ENCODE results near the gene PDIA6. TPM values are rescaled to one million over a fixed set of nuclear protein-coding genes. Genes with fewer than 3 reads are reported as not detected.
A peak's percentile ranks its signal among the peaks of the same experiment; 100 is the strongest.
"Not testable (repeated sequence)": the region's sequence is repeated elsewhere in the genome, so short reads cannot be mapped to it uniquely, and the experiment has no call there.

PDIA6 gene
- total RNA-seq, 1 donor from 2014 or later, result 472 TPM

DNA sequence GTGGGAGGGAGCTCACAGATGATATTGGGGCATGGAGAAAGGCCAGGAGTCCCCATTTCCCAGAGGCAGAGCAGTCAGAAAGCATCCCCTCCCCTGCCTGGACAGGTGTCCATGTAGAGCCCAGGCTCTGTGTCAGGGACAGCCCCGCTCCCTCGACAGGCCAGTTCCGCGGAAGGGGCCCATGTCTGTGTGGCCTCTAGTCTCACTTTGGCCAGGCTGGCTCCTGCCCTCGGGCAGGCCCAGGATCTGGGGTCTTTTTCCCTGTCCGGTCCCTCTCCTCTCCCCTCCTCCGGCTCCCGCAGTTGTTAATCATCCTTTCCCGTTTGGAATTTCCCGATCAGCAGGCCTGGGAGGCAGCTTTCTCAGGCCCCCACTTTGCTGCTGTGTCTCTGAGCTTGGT, 20.4 kb upstream of the PDIA6 start:
- DNase-seq (ENCODE audit: low read depth), result no peak

DNA sequence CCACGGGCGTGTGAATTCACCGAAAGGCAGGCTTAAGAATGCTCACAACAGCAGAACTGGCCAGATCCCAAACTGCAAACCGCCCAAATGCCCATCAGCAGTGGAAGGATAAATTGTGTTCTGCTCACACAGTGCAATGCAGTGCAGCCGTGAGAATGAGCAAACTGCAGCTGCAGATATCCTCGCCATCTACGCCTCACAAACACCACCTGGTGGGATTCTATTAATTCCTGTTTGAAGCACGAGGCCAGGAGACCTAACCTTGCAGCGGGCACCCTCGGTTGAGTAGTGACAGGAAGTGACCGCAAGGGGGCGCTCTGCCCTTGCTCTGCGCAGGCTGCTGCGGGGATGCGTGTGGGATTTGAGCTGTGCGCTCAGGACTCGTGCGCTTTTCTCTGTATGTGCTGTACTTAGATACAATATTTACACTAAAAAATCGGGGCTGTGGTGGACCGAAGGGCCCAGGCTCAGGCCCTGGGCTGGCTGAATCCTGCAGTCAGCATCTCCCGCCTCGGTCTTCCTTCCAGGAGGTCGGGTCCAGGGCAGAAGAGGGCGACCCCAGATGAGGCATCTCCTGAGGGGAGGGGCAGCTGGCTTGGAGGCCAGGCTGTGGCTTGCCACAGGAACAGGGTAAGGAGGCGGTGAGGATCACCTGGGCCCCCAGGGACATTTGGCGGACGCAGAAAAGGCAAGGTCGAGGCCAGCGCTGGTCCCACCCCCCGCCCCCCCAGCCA, 19.8 kb upstream of the PDIA6 start:
- DNase-seq (ENCODE audit: low read depth), result peak; percentile 78

DNA sequence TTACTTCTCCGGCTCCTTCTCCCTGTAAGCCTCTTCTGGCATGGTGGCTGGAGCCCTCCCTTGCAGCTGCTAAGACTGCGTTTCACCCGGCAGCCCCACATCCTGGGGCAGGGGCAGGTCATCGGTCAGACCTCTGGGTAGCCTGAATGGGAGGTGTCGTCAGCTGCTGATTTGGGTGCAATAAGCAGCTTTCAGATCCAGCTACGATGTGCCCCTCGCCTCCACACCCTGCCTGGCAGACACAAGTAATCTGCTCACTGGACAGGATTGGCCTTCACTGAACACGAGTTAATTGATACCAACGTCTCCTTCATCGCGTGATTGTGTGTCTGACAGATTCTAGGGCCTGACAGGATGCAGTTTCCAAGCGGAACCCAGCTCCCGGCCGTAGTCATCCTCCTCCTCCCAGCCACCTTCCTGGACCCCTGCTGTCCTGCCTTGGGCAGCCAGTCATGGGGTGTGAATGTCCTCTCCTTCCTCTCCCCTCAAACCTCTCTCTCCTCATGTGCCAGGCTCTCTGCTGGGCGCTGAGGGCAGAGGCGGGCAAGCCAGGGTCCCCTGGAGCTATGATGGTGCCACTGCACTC, 18.9 kb upstream of the PDIA6 start:
- peak; percentile 12 for DNase-seq (ENCODE audit: low read depth)

DNA sequence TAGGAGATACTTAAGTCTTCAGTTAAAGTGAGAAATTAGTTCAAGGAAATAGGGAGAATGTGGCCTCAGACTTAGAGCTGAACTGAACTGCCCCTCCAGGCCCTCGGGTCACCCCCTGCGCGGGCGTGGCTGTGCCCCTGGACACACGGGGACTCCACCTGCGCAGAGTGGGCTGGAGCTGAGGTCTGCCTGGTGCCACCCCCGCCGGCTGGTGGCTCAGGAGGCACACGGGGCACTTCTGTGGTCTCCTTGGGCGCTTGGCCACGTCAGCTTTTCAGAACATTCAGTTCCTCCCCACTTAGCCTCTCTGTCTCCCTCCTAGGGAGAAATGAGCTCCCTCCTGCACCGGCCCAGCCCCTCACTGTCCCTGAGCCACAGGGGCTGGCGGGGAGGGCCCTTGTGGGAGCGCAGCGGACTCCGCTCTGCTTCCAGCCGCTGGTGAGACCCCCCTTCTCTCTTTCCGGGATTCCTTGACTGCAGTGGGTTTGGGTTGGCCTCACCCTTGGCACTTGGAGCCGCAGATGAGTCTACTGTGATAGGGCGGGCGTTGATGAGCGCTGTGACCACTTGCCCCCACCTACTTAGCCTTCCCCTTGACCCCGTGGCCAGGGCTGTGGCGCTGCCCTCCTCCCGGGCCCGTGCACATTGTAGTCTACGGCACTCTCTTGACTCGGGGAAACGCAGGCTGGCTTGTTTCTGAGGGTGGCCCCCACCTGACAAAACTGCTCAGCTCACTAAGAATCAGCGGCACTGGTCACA, 18.2 kb upstream of the PDIA6 start:
- no peak for DNase-seq (ENCODE audit: low read depth)

DNA sequence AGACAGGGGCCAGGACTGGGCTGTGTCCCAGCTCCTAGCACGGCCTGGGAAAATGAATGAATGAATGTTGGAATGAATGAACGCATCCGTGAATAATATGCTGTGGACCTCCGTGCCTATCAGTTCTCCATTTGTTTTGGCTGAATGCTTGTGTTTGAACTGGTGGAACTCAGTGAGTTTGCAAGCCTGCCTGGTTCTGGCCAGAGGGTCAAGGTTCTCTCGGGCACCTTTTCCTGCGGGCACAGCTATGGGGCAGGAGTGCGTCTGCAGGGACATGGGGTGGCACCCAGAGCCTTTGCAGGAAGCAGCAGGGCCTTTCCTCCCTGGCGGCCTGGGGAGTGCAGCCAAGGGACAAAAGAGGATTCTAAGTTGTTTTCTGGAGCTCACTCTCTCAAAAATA, 17.6 kb upstream of the PDIA6 start:
- no peak for DNase-seq (ENCODE audit: low read depth)

DNA sequence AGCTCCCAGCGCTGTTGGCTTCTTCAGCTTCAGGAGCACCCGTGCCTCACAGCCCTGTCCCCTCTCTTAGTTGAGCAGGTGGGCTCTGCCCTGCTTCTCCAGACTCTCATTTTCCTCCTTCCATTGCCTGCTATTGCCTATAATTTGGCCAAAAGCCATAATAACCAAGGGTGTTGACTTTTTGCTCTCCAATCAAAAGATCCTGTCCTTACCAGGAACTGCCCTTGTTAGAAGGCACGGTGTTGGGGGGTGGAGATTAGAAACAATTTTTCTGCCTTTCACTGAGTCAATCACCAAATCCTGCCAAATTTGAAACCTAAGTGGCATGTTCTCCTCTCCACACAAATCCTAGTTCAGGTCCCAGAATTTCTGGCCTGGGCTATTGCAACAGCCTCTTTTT, 16.7 kb upstream of the PDIA6 start:
- DNase-seq (ENCODE audit: low read depth), result no peak

DNA sequence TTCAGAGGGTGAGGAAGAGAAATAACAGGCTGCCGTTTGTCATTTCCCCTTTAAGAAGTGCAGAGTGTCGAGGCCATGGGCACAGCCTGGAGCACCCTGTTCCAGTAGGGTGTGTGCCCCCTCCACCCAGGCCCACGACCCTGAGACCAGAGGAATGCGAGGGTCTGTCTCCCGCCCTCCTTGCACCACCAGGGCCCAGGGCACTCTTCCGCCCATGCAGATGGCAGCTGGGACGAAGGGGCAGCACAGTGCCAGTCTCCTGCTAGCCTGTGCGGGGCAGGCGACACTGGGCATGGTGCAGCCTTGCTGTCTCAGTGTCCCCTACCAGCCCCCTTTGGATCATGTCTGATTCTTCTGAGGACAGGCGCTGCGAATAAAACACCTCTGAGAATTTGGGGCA, 15.8 kb upstream of the PDIA6 start:
- DNase-seq (ENCODE audit: low read depth), result no peak

DNA sequence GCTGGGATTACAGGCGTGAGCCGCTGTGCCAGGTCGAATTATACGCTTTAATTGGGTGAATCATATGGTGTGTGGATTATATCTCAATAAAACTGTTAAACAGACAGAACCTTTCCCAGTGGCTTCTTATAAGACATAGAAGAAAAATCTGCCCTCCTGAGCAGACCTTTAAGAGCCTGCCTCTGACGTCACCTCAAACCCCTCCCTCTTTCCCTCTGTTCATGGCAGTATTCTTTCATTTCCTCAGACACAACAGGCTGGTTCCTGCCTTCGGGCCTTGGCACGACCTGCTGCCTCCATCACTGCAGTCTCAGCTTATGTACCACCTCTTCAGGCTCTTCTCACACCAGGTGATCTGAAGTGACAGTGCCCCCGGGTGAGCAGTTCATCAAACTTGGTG, 14.0 kb upstream of the PDIA6 start:
- DNase-seq (ENCODE audit: low read depth), result no peak

DNA sequence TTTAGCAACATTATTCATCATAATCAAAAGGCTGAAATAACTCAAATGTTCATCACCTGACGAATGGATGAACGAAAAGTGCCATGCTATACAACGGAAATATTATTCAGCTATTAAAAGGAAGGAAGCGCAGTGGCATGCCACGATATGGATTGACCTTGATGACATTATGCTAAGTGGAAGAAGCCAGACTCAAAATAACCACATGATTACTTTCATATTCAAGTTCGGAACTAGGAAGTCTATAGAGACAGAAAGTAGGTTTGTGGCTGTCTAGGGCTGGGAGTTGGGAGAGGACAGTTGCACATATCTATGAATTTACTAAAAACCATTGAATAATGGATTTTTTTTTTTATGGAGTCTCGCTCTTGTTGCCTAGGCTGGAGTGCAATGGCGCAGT, 13.4 kb upstream of the PDIA6 start:
- DNase-seq (ENCODE audit: low read depth), result no peak

DNA sequence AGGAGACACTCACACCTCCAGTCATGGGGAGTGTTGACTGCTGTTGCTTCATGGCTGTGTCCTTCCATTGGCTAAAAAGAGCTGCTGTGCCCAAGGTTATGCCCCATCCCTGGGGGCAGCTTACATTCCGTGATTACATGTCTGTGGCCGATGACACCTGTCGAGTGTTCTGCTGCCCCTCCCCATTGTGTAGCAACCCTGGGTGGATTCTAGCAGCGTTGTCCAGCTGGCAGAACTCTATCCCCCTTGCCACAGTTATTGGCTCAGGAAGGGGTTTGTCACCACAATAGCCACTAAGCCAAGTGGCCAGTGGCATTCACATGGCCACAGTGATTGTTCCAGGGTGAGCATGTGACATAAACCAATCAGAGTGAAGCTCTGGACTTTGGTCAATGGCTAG, 11.6 kb upstream of the PDIA6 start:
- DNase-seq (ENCODE audit: low read depth), result peak; percentile 98

DNA sequence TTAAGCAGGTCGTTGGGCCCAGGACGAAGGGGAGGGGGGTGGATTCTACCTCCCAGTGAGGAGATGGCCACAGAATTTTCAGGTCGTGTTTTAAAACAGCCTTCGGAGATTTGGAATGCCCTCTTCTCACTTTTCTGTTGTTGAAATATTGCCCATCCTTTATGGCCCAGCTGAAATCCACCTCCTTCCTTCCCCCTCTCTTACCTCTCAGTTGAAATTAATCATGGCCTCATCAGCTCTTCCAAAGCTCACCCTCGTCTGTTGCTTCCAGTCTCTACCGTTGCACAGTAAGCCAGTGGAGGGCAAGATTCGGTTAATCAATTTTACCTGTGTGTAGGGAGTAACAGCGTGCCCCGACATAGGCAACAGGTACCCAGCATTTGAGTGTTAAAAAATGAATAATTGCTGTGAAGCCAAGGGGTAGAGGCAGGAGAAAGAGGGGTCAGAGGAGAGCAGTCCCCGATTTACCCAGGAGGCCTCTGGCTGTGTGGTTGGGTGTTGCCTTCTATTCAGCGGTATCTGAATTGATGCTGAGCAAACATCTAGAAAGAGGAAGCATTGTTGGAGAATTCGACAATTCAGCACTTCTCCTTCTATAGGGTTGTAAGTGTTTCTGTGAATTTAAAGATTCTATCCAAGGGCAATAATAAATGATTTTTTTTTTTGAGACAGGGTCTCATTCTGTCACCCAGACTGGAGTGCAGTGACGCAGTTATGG, 8.6 kb upstream of the PDIA6 start:
- no peak for DNase-seq (ENCODE audit: low read depth)

DNA sequence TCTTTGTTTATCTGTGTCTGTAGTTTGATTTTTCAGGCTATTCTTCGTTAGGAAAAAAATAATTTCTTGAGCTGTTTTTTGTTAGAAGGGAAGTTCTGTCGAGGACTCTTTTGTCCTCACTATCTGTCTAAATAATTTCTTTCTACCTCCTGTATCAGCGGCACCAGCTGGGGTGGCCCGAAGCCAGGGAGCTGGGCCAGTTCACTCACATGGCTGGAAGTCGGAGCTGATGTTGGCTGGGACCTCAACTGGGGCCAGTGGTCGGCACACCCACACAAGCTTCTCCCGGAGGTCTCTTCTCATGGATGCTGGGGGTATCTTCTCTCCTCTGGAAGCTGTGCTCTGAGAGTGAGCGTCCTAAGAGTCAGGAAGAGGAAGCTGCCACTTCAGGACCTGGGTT, 8.0 kb upstream of the PDIA6 start:
- DNase-seq (ENCODE audit: low read depth), result peak; percentile 27

DNA sequence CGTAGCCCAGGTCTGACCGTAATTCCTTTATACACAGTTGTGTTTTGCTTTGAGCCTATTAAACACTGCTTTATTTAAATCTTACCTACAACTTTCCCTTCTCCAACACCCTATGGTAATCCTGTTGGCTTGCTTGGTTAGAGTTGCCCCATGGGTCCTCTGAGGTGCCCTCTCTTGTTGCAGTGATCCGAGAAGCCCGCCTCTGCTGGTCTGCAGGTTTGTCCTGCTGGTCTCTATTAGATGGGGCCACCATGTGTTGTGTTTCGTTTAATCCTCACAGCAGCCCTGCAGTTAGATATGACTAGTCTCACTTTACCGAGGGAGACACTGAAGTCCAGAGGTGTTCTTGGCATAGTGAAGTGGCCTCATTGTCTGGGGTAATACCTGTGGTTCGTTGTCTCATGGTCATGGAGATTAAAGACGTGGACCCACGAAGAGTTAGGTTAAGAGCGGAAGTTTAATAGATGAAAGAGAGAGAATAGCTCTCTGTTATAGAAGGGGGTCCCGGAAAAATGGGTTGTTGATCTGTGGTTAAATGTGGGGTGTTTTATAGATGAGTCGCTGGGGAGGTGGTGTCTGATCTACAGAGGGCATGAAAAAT, 7.2 kb upstream of the PDIA6 start:
- no peak for DNase-seq (ENCODE audit: low read depth)

DNA sequence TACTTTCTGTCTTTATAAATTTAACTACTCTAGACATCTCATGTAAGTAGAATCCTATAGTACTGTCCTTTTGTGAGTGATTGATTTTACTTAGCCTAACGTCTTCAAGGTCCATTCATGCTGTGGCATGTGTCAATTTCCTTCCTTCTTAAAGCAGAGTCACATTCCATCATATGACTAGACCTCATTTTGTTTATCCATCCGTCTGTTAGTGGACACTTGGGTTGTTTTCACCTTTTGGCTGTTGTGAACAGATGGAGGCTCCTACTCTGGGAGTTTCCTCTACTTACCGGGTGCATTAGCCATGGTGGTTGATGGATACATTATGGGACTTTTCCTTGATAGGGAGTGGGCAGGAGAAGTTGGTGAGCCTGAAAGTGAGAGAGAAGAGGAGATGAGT, 6.4 kb upstream of the PDIA6 start:
- no peak for DNase-seq (ENCODE audit: low read depth)

DNA sequence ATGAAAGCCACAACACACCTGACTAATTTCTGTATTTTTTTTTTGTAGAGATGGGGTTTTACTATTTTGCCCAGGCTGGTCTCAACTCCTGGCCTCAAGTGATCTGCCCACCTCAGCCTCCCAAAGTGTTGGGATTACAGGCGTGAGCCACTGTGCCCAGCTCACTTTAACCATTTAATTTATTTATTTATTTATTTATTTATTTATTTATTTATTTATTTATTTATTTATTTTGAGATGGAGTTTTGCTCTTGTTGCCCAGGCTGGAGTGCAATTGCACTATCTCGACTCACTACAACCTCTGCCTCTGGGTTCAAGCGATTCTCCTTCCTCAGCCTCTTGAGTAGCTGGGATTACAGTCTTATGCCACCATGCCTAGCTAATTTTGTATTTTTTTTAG, 5.7 kb upstream of the PDIA6 start:
- not testable (repeated sequence) for DNase-seq (ENCODE audit: low read depth)

DNA sequence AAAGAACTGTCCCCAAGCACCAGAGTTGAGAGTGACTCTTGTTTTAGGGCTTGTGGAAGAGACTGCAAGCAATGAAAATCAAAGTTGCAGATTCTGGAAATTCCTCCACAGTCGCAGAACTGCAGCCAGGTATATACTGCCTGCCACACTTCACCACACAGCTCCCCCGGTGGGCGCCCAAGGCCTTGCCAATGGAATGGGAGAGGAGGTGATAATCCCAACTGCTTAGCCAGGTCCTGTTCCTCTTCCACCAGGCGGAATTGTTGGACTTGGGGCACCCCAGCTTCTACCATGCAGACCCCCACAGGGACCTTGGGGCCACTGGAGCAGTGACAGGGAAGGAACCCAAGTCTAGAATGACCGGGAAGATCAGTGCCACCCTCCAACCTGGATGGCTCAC, 4.8 kb upstream of the PDIA6 start:
- DNase-seq (ENCODE audit: low read depth), result no peak

DNA sequence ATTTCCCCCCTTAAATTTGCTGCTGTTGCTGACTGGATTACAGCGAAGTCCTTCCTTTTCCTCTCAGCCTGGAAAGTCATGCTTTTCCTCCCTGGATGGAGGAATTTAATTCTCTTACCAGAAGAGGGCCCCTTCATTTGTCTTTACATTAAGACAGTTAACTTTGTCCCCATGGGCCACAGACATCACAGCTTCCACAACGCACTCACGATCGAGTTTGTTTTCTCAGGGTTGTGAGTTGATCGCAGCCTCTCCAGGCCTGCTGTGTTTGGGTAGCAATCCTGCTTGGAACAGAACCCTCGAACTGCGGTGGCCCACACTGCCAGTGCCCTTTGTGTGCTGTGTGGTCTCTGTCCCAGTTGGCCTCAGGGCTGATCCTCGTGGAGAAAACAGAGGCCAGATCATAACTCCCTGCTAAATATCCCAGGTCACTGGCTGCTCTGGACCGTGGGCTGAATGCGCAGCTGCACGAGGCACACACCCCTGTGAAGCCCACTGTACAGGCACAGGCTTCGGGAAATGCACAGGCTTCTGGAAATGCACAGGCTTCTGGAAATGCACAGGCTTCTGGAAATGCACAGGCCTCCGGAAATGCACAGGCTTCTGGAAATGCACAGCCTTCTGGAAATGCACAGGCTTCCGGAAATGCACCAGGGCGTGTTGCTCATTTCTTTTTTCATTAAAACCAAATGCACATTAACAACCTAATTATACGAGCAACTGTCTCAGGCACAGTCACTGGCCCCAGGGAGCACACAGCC, 2.2 kb upstream of the PDIA6 start:
- DNase-seq (ENCODE audit: low read depth), result no peak

DNA sequence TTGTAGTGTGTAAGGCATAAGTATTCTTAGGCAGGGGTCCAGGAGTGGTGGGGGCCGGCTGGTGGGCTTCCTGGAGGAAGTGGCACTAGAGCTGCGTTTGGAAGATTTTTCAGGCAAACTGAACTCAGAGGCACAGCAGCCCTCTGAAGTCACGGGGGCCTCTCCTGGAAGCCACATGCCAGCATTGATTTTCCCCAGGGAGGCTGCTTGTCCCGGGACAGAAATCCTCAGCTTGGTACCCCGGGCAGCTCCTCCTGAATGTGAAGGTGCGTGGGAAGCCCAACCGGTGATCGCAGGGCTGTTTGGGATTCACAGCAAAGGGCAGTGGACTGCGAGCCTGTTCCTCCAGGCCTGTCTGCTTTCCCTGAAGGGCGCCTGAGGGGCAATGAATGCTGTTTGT, 1.6 kb upstream of the PDIA6 start:
- DNase-seq (ENCODE audit: low read depth), result no peak

DNA sequence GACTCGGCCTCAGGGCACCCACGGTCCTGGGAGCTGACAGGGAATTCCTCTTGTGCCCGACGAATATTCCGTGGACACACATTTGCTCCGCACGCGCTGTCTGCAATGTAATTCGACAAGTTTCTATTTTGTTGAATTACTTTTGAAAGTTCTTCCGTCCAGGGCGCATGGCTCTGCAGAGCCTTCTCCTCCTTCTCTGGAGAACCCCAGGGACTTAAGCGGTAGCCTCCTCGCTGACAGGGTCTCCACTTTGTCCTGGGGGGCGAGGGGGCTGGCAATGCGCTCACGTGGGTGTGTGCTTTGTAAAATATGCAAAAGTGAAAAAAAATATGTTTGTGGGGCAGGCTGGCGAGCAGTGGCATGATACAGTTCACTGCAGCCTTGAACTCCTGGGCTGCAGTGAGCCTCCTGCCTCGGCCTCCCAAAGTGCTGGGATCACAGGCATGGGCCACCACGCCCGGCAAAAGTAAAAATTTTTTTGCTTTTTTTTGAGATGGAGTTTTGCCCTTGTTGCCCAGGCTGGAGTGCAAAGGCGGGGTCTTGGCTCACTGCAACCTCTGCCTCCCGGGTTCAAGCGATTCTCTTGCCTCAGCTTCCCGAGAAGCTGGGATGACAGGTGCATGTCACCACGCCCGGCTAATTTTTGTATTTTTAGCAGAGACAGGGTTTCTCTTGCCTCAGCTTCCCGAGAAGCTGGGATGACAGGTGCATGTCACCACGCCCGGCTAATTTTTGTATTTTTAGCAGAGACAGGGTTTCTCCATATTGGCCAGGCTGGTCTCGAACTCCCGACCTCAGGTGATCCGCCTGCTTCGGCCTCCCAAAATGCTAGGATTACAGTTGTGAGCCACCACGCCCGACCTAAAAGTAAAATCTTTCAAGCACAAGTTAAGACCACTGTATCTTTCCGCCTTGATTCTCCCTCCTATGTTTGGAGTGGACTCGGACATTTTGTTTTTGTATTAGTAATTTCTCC, 866 bp upstream of the PDIA6 start:
- peak; percentile 14 for DNase-seq (ENCODE audit: low read depth)

DNA sequence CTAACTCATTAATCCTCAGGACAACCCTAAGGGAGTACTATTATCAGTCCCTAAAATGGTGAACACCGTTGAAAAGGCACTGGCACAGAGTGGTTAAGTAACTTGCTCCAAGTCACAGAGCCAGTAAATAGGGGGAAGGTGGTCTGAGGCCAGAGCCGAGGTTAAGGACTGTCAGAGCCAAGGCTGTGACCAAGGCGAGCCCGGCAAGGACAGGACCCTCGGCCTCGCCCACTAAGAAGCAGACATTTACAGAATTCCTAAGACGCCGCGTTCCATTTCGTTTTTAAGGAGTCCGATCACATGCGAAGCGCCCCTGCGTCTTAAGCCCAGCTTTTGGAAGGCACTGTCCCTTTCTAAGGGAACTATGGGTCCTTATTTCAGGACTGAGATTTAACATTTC, 1.1 kb downstream of the PDIA6 start:
- DNase-seq (ENCODE audit: low read depth), result no peak

Data from myocyte (in vitro differentiated cells).